K562 (cell line): ENCODE measurements around the gene ELOB. TPM values are rescaled to one million over a fixed set of nuclear protein-coding genes. Genes with fewer than 3 reads are reported as not detected.
A peak's percentile ranks its signal among the peaks of the same experiment; 100 is the strongest.

Experiments
- CBFB ChIP-seq: sonication (generic); formaldehyde crosslinking; IDR thresholded peaks from 2 replicates; pipeline ENCODE4 v1.4.0; 2020; ENCODE audit warnings: mild to moderate bottlenecking, missing genetic modification reagents
- CREBBP ChIP-seq: IDR thresholded peaks from one replicate; pipeline ENCODE4 v1.6.1; 2012; ENCODE audit warnings: low read depth, mild to moderate bottlenecking, control low read depth, inconsistent platforms, low read length
- FOXK1 ChIP-seq: sonication (generic); formaldehyde crosslinking; IDR thresholded peaks from 2 replicates; pipeline ENCODE4 v1.8.0; 2022; ENCODE audit warnings: missing genetic modification reagents, mild to moderate bottlenecking, borderline replicate concordance
- GABPA ChIP-seq: fragments of 200-800 bp; sonication (Bioruptor generic); conservative IDR thresholded peaks from 2 replicates; pipeline ENCODE4 v1.6.1; 2016; ENCODE audit warnings: low read depth, missing genetic modification characterization, missing compliant biosample characterization
- GTF2A2 ChIP-seq: IDR thresholded peaks from 2 replicates; pipeline ENCODE4 v1.6.1; 2016; ENCODE audit warnings: mild to moderate bottlenecking, missing genetic modification characterization, missing compliant biosample characterization
- HBP1 ChIP-seq: fragments of 450-650 bp; formaldehyde crosslinking; IDR thresholded peaks from 2 replicates; pipeline ENCODE4 v1.4.0; 2022; ENCODE audit warnings: missing genetic modification characterization
- KAT7 ChIP-seq: sonication (generic); formaldehyde crosslinking; IDR thresholded peaks from 2 replicates; pipeline ENCODE4 v1.8.0; 2022; ENCODE audit warnings: missing genetic modification reagents, mild to moderate bottlenecking, borderline replicate concordance
- MAZ ChIP-seq, 2 experiments: fragments of 450-650 bp in 1 of 2; sonication (generic) in 1 of 2; formaldehyde crosslinking; IDR thresholded peaks in 1 of 2; conservative IDR thresholded peaks in 1 of 2; 2 replicates each; pipeline versions ENCODE4 v1.4.0 to v1.5.0; 2020; ENCODE audit warnings: mild to moderate bottlenecking in 1 of 2, missing genetic modification reagents in 1 of 2
- MBD2 ChIP-seq: sonication (generic); IDR thresholded peaks from 2 replicates; pipeline ENCODE4 v1.6.1; 2016; ENCODE audit warnings: low read depth, borderline replicate concordance
- MNT ChIP-seq, 2 experiments: fragments of 450-650 bp; conservative IDR thresholded peaks; 2 replicates each; pipeline ENCODE4 v1.6.1; 2017; ENCODE audit warnings: mild to moderate bottlenecking in 2 of 2, moderate library complexity in 2 of 2
- SIN3A ChIP-seq, 2 experiments: fragments of 150-350 bp in 1 of 2; IDR thresholded peaks; 2 replicates each; pipeline ENCODE4 v1.6.1; 2011 to 2016; ENCODE audit warnings: borderline replicate concordance in 2 of 2, low read depth in 2 of 2, low read length in 2 of 2, mild to moderate bottlenecking in 2 of 2, moderate library complexity in 2 of 2; ENCODE audit not compliant: control insufficient read depth in 1 of 2
- TEAD4 ChIP-seq, 2 experiments: sonication (generic) in 1 of 2; formaldehyde crosslinking in 1 of 2; IDR thresholded peaks; 2 replicates each; pipeline versions ENCODE4 v1.6.1 to v1.8.0; 2012 to 2022; ENCODE audit warnings: borderline replicate concordance in 1 of 2, inconsistent platforms in 1 of 2, low read length in 1 of 2, mild to moderate bottlenecking in 1 of 2, missing genetic modification reagents in 1 of 2
- U2AF1 ChIP-seq: fragments of 200-400 bp; formaldehyde crosslinking; optimal IDR thresholded peaks from 2 replicates; pipeline ENCODE3; 2017; ENCODE audit warnings: mild to moderate bottlenecking, low read depth, low read length, moderate library complexity
- USF2 ChIP-seq: sonication (generic); formaldehyde crosslinking; IDR thresholded peaks from 2 replicates; pipeline ENCODE4 v1.5.0; 2020; ENCODE audit warnings: missing genetic modification reagents
- ZBTB33 ChIP-seq: sonication (generic); formaldehyde crosslinking; IDR thresholded peaks from 2 replicates; pipeline ENCODE4 v1.8.1; 2023; ENCODE audit warnings: mild to moderate bottlenecking, missing genetic modification reagents
- ZNF354B ChIP-seq: fragments of 250-450 bp; sonication (Bioruptor Pico); IDR thresholded peaks from 2 replicates; pipeline ENCODE4 v1.4.0; 2020
- ZNF41 ChIP-seq: fragments of 250-450 bp; sonication (Bioruptor Pico); conservative IDR thresholded peaks from 2 replicates; pipeline ENCODE4 v1.4.0; 2020; ENCODE audit warnings: mild to moderate bottlenecking
- ZNF57 ChIP-seq: fragments of 450-650 bp; formaldehyde crosslinking; IDR thresholded peaks from 2 replicates; pipeline ENCODE4 v1.4.0; 2020; ENCODE audit warnings: mild to moderate bottlenecking, moderate library complexity
- polyA plus RNA-seq, 8 experiments: library from polyadenylated mRNA; depleted of rRNA in 4 of 8; stranded (reverse) in 5 of 8; unstranded in 3 of 8; fragments of >200 nt; fragmentation: Nextera tagmentation in 2 of 8; fragmentation: Illumina TruSeq in 1 of 8; extraction: Ambion mirVana in 2 of 8; extraction: Trizol in 1 of 8; gene quantifications; 2 replicates each; pipeline versions ENCODE4 v1.2.1 to v1.2.3, GENCODE V29; 2011 to 2014; ENCODE audit warnings: inconsistent platforms in 1 of 8, missing spikeins in 1 of 8
- total RNA-seq, 7 experiments: library from RNA; depleted of rRNA in 6 of 7; stranded (reverse); fragments of >200 nt in 6 of 7; fragmentation: Illumina TruSeq in 2 of 7; extraction: Trizol in 2 of 7; gene quantifications; 2 replicates each; pipeline versions ENCODE4 v1.2.1 to v1.2.3, GENCODE V29; 2011 to 2021; ENCODE audit warnings: low replicate concordance in 1 of 7
- TF ChIP-seq, protein P1 (sequence below): fragments of 250-450 bp; sonication (Bioruptor Pico); IDR thresholded peaks from 2 replicates; pipeline ENCODE4 v1.5.0; 2021

ELOB gene
- total and polyA plus RNA-seq, 9 of the 15 experiments (the other 6 are each of a cell fraction or from before 2014, with no cell fraction given) = 63.2 to 791 (median 237) TPM

- TF ChIP-seq USF2 = no peak
- TF ChIP-seq TEAD4 (IDR thresholded peaks at IDR 0.05; ENCODE audit: low read length) = peak; percentile 73
- no peak for TF ChIP-seq TEAD4 (CRISPR knock-in tag; IDR thresholded peaks at IDR 0.05; ENCODE audit: borderline replicate concordance)
- 0 out of 2 replicates have a peak, but pooled peaks have one; percentile 18 for TF ChIP-seq ZNF57 (CRISPR knock-in tag)
- TF ChIP-seq ZNF354B (CRISPR knock-in tag) = no peak
- TF ChIP-seq HBP1 = peak; percentile 49; the same call in 1 of the 2 replicates
- peak; percentile 80; the same call in 1 of the 2 replicates for TF ChIP-seq FOXK1
- peak; percentile 67 to 91; a peak in 3 of 4 replicates for TF ChIP-seq MAZ (CRISPR knock-in tag; conservative IDR thresholded peaks at IDR 0.05 in 1 of 2, IDR thresholded peaks at IDR 0.05 in 1 of 2)
- TF ChIP-seq SIN3A (IDR thresholded peaks at IDR 0.05; ENCODE audit: borderline replicate concordance in 2 of 2, control insufficient read depth in 1 of 2, low read depth in 2 of 2, low read length in 2 of 2) = 0 out of 4 replicates have a peak, but pooled peaks of 1 of the 2 experiments have one; percentile 16
- TF ChIP-seq MBD2 = peak; percentile 60; the same call in 1 of the 2 replicates
- TF ChIP-seq, protein P1, sequence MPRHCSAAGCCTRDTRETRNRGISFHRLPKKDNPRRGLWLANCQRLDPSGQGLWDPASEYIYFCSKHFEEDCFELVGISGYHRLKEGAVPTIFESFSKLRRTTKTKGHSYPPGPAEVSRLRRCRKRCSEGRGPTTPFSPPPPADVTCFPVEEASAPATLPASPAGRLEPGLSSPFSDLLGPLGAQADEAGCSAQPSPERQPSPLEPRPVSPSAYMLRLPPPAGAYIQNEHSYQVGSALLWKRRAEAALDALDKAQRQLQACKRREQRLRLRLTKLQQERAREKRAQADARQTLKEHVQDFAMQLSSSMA (CRISPR knock-in tag) = peak; percentile 91
- no peak for TF ChIP-seq CREBBP
- TF ChIP-seq ZNF41 = 0 out of 2 replicates have a peak, but pooled peaks have one; percentile 46
- peak; percentile 24; the same call in 1 of the 2 replicates for TF ChIP-seq GABPA (tag)
- peak; percentile 78 for TF ChIP-seq U2AF1
- TF ChIP-seq GTF2A2 (tag) = peak; percentile 66; the same call in 1 of the 2 replicates
- TF ChIP-seq MNT (conservative IDR thresholded peaks at IDR 0.05) = peak in 1 of 2 experiments; percentile 35; a peak in 2 of 4 replicates
- peak; percentile 58; the same call in 1 of the 2 replicates for TF ChIP-seq ZBTB33 (CRISPR knock-in tag)
- TF ChIP-seq CBFB (CRISPR knock-in tag) = 0 out of 2 replicates have a peak, but pooled peaks have one; percentile 37
- TF ChIP-seq KAT7 (CRISPR knock-in tag) = peak; percentile 93
Observed at GRCh38 chr16:2777231-2777902, at the start of gene ELOB (continued).
